Stimulated activated CD4-positive, alpha-beta T cell treated with anti-CD3 and anti-CD28 coated beads, Interleukin-4, amount 100 ng/mL, for 1 hour (primary cell): Measurements from ENCODE around the gene SUPV3L1.

Experiments used
- DNase-seq: peaks from one replicate; pipeline ENCODE4 v3.0.0-alpha.2; 2020

SUPV3L1 gene

DNA sequence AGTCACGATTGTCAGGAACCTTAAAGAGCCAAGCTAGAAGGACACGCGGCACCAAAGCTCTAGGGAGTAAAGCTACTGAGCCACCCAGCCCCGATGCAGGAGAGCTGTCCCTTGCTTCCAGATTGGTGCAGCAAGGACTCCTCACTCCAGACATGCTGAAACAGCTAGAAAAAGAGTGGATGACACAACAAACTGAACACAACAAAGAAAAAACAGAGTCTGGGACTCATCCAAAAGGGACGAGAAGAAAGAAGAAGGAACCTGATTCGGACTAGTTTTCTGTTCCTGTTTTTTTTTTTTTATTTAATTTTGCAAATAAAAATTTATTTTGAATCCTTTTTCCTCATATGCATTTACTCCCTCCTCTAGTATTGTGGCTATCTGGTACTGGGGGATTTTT is 28.7 kb downstream of the SUPV3L1 start:
- DNase-seq = no peak

DNA sequence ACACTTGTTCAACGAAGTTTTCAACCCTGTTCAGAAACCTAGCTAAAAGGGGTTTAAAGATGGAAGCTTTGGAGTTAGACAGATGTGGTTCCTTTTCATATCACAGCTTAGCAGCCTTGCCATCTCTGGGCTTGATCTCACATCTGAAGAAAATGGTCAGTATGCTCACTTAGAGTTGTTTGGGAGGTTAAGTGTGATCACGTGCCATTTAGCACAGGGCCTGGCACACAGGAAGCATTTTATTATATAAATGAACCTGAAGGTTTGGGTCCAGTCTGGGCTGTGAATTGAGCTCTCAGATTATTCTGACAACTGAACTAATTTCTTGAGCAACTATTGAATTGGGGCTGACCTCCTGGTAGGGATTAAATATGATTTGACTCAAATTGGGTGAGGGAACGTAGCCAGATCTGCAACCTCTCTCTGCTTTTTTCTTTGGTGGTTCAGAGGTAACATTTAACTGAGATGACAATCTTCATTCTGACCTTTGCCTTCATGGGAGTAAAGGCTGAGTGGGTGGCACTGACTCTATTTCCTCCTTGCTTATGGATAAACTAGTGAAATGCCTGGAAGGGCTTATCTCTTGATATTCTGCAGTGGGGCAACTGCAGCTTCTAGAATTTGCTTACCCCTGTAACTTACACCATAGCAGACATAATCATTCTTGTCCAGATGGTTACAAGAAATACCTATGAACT is 29.9 kb downstream of the SUPV3L1 start:
- DNase-seq = no peak

DNA sequence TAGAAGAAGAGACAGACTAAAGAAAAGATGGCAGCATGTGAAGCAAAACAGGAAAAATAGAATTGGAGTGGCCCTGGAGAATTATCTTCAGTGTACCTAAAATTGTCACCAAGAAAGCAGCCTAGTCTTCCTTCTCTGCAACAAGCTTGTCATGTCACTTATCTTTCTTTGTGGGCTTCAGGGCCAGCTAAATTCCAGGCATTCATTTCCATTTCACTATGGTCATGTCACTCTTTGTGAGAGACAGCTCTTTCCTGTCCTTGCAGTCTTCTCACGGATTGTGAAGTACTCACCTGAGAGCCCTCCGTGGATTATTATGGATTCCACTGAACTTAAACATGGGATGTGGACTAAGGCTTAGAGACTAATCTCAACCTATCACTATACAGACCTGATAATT is 31.1 kb downstream of the SUPV3L1 start:
- DNase-seq = no peak

- DNase-seq = no peak
These were observed 31.5 kb downstream of the SUPV3L1 start for GRCh38 chr10:69211524-69211923.

DNA sequence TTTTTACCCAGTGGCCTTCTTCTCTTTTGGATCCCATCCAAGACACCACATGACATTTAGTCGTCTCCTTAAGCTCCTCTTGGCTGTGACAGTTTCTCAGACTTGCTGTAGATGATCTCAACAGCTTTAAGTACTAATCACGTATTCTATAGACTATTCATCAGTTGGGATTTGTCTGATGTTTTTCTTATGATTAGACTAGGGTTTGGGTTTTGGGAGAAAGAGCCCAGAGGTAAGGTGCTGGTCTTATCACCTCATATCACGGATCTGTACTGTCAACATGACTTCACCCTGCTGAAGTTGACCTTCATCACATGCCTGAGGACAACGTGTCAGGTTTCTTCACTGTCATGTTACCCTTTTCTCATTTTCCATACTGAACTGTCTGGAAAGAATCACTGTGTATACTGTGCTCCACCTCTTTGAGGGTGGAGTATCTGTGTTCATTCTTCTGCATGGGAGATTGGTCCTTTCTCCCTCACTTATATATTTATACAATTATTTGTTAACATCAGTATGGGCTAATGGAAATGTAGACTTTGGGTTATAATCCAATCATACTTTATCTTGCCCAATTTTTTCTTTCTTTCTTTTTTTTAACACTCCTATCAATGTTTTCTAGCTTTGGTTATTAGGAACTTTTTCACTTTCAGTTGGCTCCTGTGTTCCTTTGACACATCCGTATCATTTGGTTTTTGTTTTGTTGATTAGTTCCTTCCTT is 33.7 kb downstream of the SUPV3L1 start:
- DNase-seq = no peak

- no peak for DNase-seq
These were observed 34.7 kb downstream of the SUPV3L1 start for GRCh38 chr10:69214666-69215131.

- no peak for DNase-seq
These were observed 35.6 kb downstream of the SUPV3L1 start for GRCh38 chr10:69215405-69216171.

DNA sequence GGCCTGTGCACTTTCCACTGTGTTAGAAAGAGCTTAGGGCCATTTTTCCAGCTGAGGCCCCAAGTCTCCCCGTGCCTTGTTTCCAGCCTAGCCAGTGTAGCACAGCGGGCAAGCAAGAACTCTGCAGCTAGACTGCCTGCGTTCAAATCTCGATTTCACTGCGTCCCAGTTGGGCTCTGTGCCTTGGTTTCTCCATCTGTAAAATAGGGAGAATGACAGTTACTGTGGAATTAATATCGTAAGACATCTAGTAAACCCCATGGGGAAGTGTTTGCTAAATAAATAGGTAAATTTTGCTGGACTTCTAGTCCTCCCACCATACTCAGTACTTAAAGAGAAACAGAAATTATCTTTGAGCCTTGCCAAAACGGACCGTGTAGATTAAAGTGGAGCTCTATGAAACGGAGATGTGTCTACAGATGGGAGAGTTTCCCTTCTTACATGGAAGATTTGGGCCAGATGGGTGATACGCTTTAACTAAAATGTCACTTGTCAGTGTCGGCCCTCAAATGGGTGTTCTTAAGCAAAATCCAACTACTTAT is 36.6 kb downstream of the SUPV3L1 start:
- DNase-seq = no peak

- no peak for DNase-seq
These were observed 37.2 kb downstream of the SUPV3L1 start for GRCh38 chr10:69217119-69217754.

- no peak for DNase-seq
These were observed 38.8 kb downstream of the SUPV3L1 start for GRCh38 chr10:69218831-69219230.

GRCh38 chr10:69220041-69220451 is 40.0 kb downstream of the SUPV3L1 start, which contains the start of gene HKDC1:
Gene HKDC1 (plus strand): TSS chr10:69220332. CDS start chr10:69220436, 104 bp downstream.
- DNase-seq = no peak

- DNase-seq = no peak
These were observed 40.5 kb downstream of the SUPV3L1 start for GRCh38 chr10:69220507-69220906.

DNA sequence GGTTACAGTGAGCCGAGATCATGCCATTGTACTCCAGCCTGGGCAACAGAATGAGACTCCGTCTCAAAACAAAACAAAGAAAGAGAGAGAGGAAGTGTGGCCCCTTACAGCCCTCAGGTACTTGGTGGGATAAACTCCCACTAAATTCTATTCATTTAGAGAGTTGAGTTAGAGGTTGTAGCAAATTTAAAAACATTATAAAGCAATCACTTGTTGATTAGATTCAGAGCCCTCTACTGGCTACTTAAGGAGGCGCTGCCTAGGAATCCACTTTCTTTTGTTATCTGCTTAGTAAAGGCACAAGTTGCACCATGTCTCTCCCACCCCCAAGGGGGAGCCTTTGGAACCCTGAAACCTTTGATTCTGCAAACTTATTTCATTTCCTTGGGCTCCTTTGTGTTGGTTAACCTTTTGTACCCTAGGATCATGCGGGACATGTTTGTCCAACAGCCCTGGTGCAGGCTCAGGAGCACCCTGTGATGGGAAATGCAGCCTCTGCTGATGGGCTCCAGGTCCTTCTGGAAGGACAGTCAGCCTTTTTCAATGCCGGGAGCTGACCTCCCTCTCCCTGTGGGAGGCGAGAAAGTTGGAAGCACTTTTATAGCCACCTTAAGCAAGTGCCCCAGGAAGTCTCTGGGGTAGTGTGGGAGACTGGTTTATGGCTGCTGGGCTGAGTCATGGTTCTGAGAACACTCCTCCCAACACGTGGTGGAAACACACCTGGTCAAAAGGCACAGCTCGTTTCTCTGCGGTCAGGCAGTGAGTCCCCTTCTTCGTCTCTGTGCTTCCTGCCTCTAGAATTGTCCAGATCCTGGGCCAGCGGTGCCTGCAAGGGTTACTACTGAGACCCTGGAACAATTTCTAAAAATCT is 42.4 kb downstream of the SUPV3L1 start:
- peak; percentile 55 for DNase-seq

GRCh38 chr10:69223028-69223342 is 43.0 kb downstream of the SUPV3L1 start:
- no peak for DNase-seq

DNA sequence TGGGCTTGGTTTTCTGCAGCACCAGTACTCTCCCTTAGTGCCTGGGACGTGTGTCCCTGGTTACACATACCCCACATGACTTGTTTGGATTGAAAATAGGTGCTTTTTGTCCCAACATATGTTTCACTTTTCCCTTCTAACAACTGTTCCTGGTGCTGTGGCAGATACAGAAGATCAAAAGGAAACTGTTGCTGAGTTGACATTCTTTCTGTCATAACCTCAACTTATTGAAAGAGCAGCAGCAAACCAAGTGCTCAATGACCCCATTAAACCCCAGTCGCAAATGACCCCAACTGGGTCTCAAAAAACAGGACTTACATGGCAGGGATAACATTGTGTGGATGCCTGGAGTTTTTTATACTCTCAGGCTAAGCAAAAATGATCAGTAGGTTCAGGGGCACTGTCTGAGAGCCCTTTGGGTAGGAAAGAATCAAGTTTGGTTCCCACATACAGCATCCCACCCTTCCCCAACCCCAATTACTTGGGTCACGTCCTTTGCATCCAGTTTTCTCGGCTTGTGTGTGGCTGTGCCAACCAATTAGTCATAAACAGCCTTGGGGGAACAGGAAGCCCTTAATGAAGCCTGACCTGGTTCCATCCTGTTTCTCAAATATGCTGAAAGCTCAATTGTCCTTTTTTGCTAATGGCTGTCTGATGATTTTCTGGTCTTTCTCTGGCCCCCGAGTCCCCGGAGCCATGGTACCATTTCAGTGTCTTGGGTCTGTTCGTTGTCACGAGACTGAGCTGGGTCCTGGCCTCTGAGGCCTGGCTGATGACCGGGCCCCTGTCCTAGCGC is 45.0 kb downstream of the SUPV3L1 start:
- DNase-seq = no peak

DNA sequence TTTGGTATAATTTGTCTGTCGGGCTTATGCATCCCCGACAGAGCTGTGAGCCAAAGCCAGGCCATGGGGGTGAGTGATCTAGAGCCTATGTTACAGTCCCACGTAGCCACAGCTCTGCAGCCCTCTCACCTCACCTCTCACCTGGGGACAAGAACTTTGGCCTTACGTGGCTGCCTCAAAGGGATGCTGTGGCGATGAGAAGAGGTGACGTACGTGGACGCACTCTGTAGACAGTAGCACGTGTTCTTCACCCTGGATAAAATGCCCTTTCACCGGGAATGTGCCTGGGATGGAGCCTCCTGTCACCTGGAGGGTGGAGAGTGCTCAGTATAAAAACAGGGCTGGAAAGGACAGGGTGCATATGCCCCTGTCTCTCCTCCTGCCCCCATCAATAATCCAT is 45.6 kb downstream of the SUPV3L1 start:
- DNase-seq = no peak

DNA sequence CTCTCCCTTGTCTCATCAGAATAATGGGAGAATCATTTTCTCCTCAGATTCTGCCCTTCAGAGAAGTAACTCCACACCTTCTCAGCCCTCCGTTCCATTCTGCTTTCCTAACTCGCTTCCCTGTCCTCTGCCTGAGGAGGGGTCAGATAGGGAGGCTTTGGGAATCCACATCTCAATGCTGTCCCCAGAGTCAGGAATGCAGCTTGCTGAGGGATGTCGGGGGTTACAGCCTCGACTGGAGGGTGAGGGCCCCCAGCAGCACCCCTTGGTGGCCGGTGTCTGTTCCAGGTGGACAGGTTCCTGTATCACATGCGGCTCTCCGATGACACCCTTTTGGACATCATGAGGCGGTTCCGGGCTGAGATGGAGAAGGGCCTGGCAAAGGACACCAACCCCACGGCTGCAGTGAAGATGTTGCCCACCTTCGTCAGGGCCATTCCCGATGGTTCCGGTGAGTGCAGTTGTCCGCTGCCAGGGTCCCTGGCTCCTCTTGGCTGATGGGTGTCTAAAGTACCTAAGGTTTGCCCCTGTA is 47.0 kb downstream of the SUPV3L1 start:
- no peak for DNase-seq

DNA sequence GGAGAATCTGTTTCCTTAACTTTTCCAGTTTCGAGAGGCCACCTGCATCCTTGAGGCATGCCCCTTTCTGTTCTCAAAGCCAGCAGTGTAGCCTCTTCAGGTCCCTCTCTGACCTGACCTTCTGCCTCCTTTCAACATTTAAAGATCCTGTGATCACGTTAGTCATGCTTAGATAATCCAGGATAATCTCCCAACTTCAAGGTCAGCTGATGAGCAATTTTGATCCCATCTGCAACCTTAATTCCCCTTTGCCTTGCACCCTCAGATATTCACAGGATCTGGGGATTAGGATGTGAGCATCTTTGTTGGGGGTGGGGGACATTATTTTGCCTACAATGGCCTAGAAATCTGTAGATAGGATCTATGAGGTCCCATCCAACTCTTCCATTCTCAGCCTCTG is 48.1 kb downstream of the SUPV3L1 start:
- DNase-seq = no peak

- no peak for DNase-seq
These were observed 49.5 kb downstream of the SUPV3L1 start for GRCh38 chr10:69229616-69229916.

DNA sequence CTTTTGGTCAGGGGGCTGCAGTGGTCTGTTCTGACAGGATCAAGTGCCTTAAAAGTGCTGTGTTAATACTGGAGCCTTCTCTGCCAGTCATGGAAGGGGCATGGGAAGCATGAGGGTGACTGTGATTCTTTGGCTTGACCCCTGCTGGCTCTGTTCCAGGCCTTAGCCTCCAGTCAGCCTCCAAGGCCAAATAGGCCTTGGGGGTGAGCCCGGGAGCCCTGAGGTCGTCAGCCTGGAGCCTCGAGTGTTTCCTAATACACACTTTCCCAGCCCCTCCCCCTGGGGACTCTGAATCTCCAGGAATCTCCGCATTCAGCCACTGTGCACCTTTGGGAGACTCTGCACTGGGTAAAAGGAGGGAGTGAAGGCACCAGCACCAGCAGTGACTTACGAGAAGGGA is 50.1 kb downstream of the SUPV3L1 start:
- DNase-seq = no peak

- DNase-seq = no peak
These were observed 52.2 kb downstream of the SUPV3L1 start for GRCh38 chr10:69232252-69232651.
